Stimulated activated CD4-positive, alpha-beta T cell treated with anti-CD3 and anti-CD28 coated beads, Interleukin-2, amount 100 ng/mL, for 48 hours (primary cell): ENCODE results near the gene E2F1.
"Not testable (repeated sequence)": the region's sequence is repeated elsewhere in the genome, so short reads cannot be mapped to it uniquely, and the experiment has no call there.

Experiments used
- DNase-seq, 2 donors: peaks; one replicate each; pipeline ENCODE4 v3.0.0-alpha.2; 2020

E2F1 gene

DNA sequence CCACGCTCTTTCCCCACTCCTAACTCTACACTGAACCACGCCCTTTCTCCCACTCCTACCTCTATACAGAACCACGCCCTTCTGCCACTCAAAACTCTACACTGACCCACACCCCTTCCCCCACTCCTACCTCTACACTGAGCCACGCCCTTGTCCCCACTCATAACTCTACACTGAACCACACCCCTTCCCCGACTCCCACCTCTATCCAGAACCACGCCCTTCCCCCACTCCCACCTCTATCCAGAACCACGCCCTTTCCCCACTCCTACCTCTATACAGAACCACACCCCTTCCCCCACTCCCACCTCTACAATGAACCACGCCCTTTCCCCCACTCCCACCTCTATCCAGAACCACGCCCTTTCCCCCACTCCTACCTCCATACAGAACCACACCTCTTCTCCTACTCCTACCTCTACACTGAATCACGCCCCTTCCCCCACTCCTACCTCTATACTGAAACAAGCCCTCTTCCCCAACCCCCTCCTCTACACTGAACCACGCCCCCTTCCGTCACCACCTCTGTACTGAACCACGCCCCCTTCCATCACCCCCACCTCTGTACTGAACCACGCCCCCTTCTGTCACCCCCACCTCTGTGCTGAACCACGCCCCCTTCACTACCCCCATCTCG is 23.8 kb upstream of the E2F1 start:
- DNase-seq = no peak

DNA sequence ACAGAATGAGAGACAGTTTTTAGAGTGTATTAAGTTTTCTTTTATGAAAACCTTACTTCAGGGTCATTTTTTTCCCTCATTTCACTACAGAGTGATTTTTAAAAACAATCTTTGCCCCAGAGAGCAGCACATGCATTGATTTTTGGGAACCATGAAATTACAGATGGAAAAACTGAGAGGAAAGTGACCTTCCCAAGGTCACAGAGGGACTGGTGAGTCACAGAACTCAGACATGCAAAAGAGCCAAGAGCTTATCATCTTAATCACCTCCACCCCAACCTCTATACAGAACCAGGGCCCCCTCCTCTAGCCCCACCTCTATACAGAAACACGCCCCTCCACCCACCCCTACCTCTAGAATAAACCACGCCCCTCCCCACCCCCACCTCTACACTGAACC is 23.2 kb upstream of the E2F1 start:
- no peak for DNase-seq

DNA sequence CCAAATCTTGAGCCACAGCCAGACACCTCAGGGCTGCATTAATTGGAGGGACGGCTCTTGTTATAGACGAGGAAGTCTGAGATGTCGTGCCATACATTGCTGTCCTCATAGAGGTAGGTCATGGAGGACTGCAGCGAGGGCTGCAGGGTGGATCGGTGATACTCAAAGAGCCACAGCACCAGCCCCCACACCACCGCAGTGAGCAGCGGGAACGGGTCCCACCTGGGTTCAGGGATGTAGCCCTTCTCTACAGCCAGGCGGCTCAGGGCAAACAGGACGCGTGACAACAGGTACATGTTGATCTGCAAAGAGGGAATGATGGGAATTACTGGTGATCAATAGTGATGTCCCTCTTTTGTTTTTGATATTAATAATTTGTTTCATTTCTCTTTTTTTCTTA is 21.5 kb upstream of the E2F1 start:
- DNase-seq = no peak

DNA sequence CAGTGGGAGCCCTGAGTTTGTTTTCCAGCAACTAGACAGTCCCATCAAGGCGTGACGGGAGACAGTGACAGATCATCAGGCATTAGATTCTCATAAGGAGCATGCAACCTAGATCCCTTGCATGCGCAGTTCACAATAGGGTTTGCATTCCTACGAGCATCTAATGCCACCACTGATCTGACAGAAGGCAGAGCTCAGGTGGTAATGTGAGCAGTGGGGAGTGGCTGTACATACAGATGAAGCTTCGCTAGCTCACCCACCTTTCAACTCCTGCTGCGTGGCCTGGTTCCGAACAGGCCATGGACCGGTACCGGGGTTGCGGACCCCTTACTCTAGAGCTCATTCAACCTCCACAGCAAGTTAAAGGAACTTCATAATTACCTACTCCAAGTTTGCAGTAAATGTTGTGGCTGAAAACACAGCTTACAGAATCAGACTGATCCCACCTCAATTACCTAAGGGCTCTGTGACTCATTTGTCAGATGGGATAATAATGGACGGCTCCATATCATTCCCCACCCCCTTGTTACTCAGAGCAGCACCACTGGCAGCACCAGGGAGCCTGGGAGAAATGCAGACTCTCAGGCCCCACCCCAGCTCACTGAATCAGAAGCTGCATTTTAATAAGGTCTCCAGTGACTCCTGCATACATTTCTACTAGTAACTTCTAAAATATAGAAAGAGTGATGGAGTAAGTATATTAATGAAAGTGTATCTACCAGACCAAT is 18.2 kb upstream of the E2F1 start:
- no peak for DNase-seq

DNA sequence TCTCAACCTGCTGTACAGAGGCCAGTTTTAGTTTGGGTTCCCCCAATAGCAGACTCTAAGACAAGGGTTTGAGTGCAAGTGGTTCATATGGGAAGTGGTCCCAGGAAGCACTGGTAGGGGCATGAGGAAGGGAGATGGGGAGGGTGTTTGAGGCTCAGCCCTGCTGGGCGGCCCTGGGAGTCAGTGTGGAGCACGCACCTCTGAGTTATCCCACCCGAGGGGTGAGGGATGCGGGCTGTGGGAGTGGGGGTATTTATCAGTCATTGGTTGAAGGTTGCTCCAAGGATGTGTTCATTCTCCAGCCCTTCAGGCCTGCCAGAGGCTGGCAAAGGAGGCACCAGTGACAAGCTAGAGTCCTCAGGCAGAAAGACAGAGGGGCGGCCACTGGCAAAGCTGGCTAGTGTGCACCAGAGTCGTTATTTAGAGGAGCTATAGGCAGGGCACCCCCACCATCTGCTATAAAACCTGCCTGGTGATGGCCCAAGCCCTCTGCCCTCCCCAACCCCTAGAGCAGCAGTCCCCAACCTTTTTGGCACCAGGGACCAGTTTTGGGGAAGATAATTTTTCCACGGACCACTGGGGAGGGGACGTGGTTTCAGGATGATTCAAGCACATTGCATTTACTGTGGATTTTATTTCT is 17.4 kb upstream of the E2F1 start:
- no peak for DNase-seq

DNA sequence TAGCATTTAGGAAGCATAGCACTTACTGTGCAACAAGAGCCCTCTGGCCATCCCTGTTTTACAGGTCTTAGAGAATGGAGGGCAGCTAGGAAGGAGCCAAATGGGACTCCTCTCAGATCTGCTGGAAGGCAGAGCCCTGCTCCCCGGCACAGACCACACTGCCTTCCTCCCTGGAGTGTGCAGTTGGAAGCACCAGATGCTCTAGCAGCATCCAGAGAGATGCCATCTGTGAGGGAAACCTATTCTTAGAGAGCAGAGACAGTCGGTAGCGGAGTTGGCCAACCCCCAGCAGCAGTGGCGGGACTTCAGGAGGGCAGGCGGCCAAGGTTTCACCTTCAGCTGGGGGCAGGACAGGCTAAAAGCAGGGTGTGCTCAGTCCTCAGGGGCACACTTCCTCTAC is 16.7 kb upstream of the E2F1 start:
- DNase-seq = no peak

GRCh38 chr20:33701629-33702450 is 15.7 kb upstream of the E2F1 start:
- DNase-seq = no peak

DNA sequence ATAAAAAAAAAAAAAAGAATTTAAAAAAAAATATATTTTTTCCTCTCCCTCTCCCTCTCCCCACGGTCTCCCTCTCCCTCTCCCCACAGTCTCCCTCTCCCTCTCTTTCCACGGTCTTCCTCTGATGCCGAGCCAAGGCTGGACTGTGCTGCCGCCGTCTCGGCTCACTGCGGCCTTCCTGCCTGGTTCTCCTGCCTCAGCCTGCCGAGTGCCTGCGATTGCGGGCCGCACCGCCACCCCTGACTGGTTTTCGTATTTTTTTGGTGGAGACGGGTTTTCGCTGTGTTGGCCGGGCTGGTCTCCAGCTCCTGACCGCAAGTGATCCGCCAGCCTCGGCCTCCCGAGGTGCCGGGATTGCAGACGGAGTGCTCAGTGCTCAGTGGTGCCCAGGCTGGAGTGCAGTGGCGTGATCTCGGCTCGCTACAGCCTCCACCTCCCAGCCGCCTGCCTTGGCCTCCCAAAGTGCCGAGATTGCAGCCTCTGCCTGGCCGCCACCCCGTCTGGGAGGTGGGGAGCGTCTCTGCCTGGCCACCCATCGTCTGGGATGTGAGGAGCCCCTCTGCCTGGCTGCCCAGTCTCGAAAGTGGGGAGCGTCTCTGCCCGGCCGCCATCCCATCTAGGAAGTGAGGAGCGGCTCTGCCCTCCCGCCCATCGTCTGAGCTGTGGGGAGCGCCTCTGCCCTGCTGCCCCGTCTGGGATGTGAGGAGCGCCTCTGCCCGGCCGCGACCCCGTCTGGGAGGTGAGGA is 14.7 kb upstream of the E2F1 start:
- not testable (repeated sequence) for DNase-seq

GRCh38 chr20:33698966-33699365 is 12.8 kb upstream of the E2F1 start:
- not testable (repeated sequence) for DNase-seq

GRCh38 chr20:33697129-33697528 is 10.9 kb upstream of the E2F1 start:
- DNase-seq = no peak

DNA sequence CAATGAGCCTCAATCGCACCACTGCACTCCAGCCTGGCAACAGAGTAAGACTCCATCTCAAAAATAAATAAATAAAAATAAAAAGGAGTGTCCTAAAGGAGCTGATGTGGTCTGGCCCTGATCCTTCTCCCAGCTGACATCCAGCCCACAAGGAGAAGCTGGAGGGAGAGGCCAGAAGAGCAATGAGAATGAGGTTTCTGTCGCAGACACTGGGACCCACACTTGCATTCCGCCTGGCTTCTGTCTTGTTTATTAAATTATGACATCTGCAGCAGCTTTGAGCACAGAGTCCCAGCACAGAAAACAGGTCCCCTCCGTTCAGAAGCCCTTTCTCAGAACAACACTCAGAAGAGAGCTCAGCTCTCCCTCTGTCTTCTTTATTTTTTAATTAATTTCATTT is 10.3 kb upstream of the E2F1 start:
- no peak for DNase-seq

- DNase-seq = no peak
Measured at GRCh38 chr20:33694639-33695012, 8.4 kb upstream of the E2F1 start.

DNA sequence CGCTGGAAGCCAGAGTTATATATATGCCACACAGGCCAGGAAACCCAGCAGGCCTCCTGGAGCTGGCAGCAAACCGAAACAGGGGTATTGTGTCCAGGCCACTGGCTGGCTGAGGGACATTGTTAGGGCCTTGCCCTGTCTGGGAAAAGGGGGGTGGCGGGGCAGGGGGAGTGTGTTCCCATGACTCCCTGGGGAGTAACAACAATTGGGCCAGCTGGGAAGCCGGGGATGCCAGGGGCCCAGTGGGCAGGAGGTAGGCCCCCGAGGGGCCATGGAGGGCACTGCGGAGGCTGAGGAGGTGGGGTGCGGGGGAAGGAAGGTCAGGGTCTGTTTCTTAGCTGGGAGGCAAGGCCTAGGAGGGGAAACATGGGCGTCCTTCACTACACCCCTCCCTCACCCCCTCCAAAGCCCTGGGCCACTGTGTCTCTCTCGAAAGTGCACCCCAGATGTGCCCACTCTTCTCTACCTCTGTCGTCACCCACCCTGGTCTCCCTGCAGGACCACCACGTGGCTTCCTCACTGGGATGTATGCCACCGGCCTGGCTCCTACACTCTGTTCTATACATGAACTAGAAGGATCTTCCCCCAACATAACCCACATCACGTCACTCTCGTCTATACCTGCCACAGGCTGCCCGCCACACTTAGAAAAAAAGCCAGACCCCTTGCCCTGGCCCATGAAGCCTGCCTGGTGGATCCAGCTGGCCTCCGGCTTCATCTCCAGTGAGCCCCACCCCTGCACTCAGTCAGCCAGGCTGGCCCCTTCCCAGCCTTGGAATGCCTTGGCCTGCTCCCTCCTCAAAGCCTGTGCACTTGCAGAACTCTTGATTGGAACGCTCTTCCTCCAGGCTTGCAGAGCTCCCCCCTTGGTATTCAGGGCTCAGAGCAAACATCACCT is 7.8 kb upstream of the E2F1 start:
- DNase-seq = no peak

- DNase-seq = no peak
Measured at GRCh38 chr20:33693289-33693688, 7.1 kb upstream of the E2F1 start.

DNA sequence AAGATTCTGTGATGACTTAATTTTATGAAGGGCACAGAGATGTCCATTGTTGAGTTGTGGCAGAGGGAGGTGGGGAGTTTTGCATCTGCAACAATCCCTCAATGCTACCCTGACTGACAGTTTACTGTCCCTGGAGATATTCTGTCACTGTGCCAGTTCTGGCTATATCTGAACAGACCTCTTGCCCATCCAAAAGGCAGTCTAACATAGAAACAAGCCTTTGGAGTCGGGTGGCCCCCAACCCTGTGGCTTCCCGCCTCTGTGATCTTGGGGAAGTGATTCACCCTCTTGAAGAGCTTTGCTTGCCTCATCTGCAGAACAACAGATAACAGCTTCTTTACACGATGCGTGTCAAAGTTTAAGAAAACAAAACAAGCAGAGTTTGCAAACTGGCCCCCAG is 3.8 kb upstream of the E2F1 start:
- peak in 1 of 2 donors; percentile 38 for DNase-seq

DNA sequence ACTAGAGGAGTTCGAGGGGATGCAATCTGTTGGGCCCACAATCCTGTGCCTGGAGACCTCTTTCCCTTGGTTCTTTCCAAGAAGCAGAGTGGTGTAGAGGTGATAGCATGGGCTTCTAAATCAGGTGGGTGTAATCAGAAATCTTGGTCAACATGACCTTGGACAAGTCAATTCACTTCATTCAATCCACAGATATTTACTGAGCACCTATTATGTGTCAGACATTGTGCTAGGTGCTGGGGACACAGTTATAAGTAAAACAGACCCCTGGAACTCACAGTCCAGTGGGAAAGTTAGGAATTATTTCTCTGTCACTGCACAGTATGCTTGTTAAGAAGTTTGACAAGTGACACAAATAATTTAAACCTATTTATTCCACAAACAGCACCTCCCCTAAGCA is 3.3 kb upstream of the E2F1 start:
- no peak for DNase-seq

- DNase-seq = no peak
Measured at GRCh38 chr20:33688938-33689424, 2.8 kb upstream of the E2F1 start.

DNA sequence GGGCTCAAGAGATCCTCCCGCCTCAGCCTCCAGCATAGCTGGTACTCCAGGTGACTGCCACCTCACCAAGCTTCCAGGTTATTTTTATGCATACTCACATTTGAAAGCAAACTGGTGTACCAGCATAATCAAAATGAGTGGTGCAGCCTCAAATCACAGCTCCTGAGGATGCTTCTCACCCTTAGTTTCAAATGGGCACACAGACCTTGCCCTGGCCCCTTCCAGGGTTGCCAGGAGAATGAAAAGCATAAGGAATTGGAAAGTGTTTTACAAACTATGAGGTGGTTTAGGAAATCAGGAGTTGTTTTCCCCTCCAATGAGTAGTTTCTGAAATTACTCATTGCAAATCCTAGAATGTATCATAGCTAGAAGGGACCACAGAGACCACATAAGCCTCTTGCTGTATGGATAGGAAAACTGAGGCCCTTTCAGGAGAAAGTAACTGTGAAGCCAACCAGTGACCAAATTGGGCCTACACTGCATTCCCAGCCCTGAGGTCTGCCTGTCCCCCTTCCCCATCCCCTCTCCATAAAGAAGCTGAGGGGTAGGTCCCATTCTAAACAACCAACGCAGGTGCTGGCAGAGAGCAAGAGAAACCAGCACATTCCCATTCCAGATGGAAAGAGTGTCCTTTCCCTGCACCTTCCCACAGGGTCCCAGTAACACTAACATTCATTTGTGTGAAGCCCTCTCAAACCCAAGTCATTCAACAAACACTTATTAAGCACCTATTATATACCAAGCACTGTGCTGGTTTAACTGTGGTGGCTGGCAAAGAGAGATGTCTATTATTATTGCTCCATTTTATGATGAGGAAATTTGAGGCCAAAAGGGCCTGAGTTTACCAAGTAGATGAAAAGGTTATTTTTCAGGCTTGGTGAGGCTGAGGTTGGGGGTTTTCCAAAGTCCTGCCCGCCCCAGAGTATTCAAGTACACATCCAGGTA is 2.1 kb upstream of the E2F1 start:
- no peak for DNase-seq

DNA sequence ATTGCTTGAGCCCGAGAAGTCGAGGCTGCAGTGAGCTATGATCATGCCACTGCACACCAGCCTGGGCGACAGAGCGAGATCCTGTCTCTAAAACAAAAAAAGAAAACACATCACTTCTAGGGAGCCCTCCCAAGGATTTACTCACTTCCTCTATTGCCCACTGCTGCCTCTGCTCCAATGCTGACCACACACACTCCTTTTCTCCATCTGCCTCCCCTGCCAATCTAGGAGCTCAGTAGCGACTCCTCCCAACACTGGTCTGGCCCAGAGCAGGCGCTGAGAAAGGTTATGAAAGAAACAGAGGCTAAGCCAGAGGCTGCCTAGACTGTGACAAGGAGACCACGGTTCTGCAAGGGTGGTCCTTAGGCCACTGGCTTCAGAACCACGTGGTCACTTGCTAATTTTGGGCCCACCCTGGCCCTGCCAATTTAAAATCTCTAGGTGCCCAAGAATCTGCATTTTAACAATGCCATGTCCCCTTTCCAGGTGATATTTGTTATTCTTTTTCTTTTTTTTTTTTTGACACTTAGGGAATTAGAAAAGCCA is 1.3 kb upstream of the E2F1 start:
- DNase-seq = no peak

GRCh38 chr20:33686984-33687366 is 790 bp upstream of the E2F1 start:
- no peak for DNase-seq
